ENCODE measurements around the gene CEP170B. TPM values are rescaled to one million over a fixed set of nuclear protein-coding genes. Genes with fewer than 3 reads are reported as not detected.

The CEP170B gene
- total and polyA plus RNA-seq, 12 donors, result 2.4 to 29.4 (median 18.3) TPM

- Histone ChIP-seq H3K9me3 (replicated peaks in 1 of 3) (no peaks in the 10 kb centered on the region), H3K27me3 (peaks cover 48% of the 10 kb centered on the region), H3K4me3 (no peak overlapping the region), H3K4me1 (replicated peaks in 1 of 2) (peaks cover 13 to 14% of the 10 kb centered on the region in 2 donors), H3K27ac (no peak overlapping the region), H3K36me3 (replicated peaks in 1 of 2) (no peaks in the 10 kb centered on the region)
- intact Hi-C loops (cut with DNase I), result no loop called here
- TF ChIP-seq CTCF (IDR thresholded peaks at IDR 0.05), result no peak
- TF ChIP-seq POLR2A (IDR thresholded peaks at IDR 0.05), result no peak
- WGBS, 4 donors, result 80 to 89% (median 85%) methylated on average over 3 of the region's 3 CpGs
- no peak for DNase-seq
These were observed 19.1 kb upstream of the CEP170B start for GRCh38 chr14:104845834-104846441.

- TF ChIP-seq POLR2A (IDR thresholded peaks at IDR 0.05) (no peak), CTCF (IDR thresholded peaks at IDR 0.05) (no peak)
- intact Hi-C loops (cut with DNase I), result no loop called here
- Histone ChIP-seq H3K36me3 (replicated peaks in 1 of 2) (no peaks in the 10 kb centered on the region), H3K4me3 (no peak overlapping the region), H3K27me3 (peaks cover 5% of the 10 kb centered on the region), H3K9me3 (replicated peaks in 1 of 3) (no peaks in the 10 kb centered on the region), H3K27ac (no peak overlapping the region), H3K4me1 (replicated peaks in 1 of 2) (no peaks in the 10 kb centered on the region)
- DNase-seq, result peak in 3 of 7 donors; percentile 53 to 66 (median 57)
- 22 to 44% (median 37%) methylated on average over 7 to 8 of the region's 8 CpGs for WGBS, 4 donors
These were observed 12.8 kb upstream of the CEP170B start for GRCh38 chr14:104852280-104852663.

GRCh38 chr14:104855532-104856090, 9.5 kb upstream of the CEP170B start:
- Histone ChIP-seq H3K9me3 (replicated peaks in 1 of 3) (no peaks in the 10 kb centered on the region), H3K27me3 (no peaks in the 10 kb centered on the region), H3K36me3 (replicated peaks in 1 of 2) (no peaks in the 10 kb centered on the region), H3K4me1 (replicated peaks in 1 of 2) (no peaks in the 10 kb centered on the region), H3K4me3 (no peak overlapping the region), H3K27ac (no peak overlapping the region)
- intact Hi-C loops (cut with DNase I), result no loop called here
- WGBS, 4 donors, result 67 to 80% (median 75%) methylated on average over 6 to 12 of the region's 12 CpGs
- TF ChIP-seq CTCF (IDR thresholded peaks at IDR 0.05) (no peak), POLR2A (IDR thresholded peaks at IDR 0.05) (no peak)
- DNase-seq, result no peak

GRCh38 chr14:104856157-104856868, 8.8 kb upstream of the CEP170B start:
- H3K4me1 ChIP-seq (replicated peaks in 1 of 2), result no peaks in the 10 kb centered on the region
- no peak overlapping the region for H3K27ac ChIP-seq
- DNase-seq, result no peak
- intact Hi-C loops (cut with DNase I), result no loop called here
- H3K27me3 ChIP-seq, result no peaks in the 10 kb centered on the region
- 79 to 86% (median 81%) methylated on average over 11 to 21 of the region's 21 CpGs for WGBS, 4 donors
- TF ChIP-seq CTCF (IDR thresholded peaks at IDR 0.05), result no peak
- TF ChIP-seq POLR2A (IDR thresholded peaks at IDR 0.05), result no peak
- H3K9me3 ChIP-seq (replicated peaks in 1 of 3), result no peaks in the 10 kb centered on the region
- no peaks in the 10 kb centered on the region for H3K36me3 ChIP-seq (replicated peaks in 1 of 2)
- H3K4me3 ChIP-seq, result no peak overlapping the region
